Activated T-cell treated with anti-CD3 and anti-CD28 coated beads for 4 hours (primary cell): Measurements from ENCODE around the gene CALU.

Experiments
- DNase-seq: peaks from one replicate; pipeline ENCODE4 v3.0.0-alpha.2; 2020

The CALU gene

GRCh38 chr7:128815289-128815942, 76.3 kb downstream of the CALU start:
- no peak for DNase-seq

- DNase-seq: no peak
Measured at GRCh38 chr7:128818694-128819093, 79.5 kb downstream of the CALU start.
